ENCODE data around the gene LRRC63.

GRCh38 chr13:46281779-46282178, 70.1 kb downstream of the LRRC63 start:
- no peak for TF ChIP-seq CTCF (IDR thresholded peaks at IDR 0.05; ENCODE audit: insufficient read depth, low read length)
- no peak for TF ChIP-seq GABPA (IDR thresholded peaks at IDR 0.05; ENCODE audit: low read depth)
- TF ChIP-seq REST (IDR thresholded peaks at IDR 0.05; ENCODE audit: insufficient replicate concordance, low read depth) = no peak
- no peak for TF ChIP-seq POLR2AphosphoS5 (IDR thresholded peaks at IDR 0.05; ENCODE audit: low read depth)

Data from HL-60 (cell line).